GM12878 (cell line): ENCODE results near the gene BCKDHA. TPM values are rescaled to one million over a fixed set of nuclear protein-coding genes. Genes with fewer than 3 reads are reported as not detected.
A peak's percentile ranks its signal among the peaks of the same experiment; 100 is the strongest.

ENCODE experiments used
- ATAC-seq: fragments of 200-7000 bp; cut with Tn5 transposase; 3 replicates; pipeline ENCODE4 v1.9.1; 2020; ENCODE audit warnings: mild to moderate bottlenecking, moderate library complexity
- BruUV-seq: library from RNA; stranded (reverse); fragments of 400-500 nt; replicated peaks from 2 replicates; lab custom pipeline; 2021; lab: Mats Ljungman, UMichigan
- CTCF ChIA-PET: fragments of 300-600 bp; sonication (Branson Sonifier 250); formaldehyde crosslinking; extraction: SDS; loops from one replicate; lab custom pipeline; 2021; ENCODE audit warnings: inconsistent platforms; lab: Yijun Ruan, JAX
- POLR2A ChIA-PET: fragments of 350-600 bp; formaldehyde crosslinking; extraction: SDS; loops from one replicate; lab custom pipeline; 2021; ENCODE audit warnings: inconsistent platforms; lab: Charles Lee
- RAD21 ChIA-PET: fragments of 300-600 bp; sonication (Branson Sonifier 250); formaldehyde crosslinking; loops from one replicate; lab custom pipeline; 2023; ENCODE audit warnings: antibody characterized with exemption; ENCODE audit not compliant: unreplicated experiment; lab: Charles Lee
- SMC1A ChIA-PET: fragments of 300-600 bp; sonication (Branson Sonifier 250); formaldehyde crosslinking; loops from one replicate; lab custom pipeline; 2023; ENCODE audit not compliant: unreplicated experiment, uncharacterized antibody; lab: Charles Lee
- DNase-seq: peaks from one replicate; pipeline ENCODE4 v3.0.0-alpha.2; 2011; ENCODE audit warnings: low read depth, low spot score
- FAIRE-seq: peaks from 3 replicates; lab custom pipeline; 2011; peaks lifted over from hg19 to GRCh38; lab: Jason Lieb, UNC
- H2AFZ ChIP-seq: 2 replicates; pipeline ENCODE4 v1.6.0; 2011; ENCODE audit warnings: low read depth, low read length, control low read depth; ENCODE audit not compliant: control insufficient read depth
- H3K27ac ChIP-seq: 2 replicates; pipeline ENCODE4 v1.5.1; 2011; ENCODE audit warnings: control low read depth; ENCODE audit not compliant: control insufficient read depth, insufficient read depth
- H3K27me3 ChIP-seq, 2 experiments: replicated peaks in 1 of 2; 2 replicates each; pipeline versions ENCODE4 v1.6.0 to v1.6.1; 2011; ENCODE audit warnings: low read length in 1 of 2; ENCODE audit not compliant: control insufficient read depth in 2 of 2, insufficient read depth in 2 of 2
- H3K36me3 ChIP-seq, 2 experiments: 2 replicates each; pipeline ENCODE4 v1.5.1; 2011; ENCODE audit warnings: low read length in 1 of 2; ENCODE audit not compliant: control insufficient read depth in 2 of 2, insufficient read depth in 2 of 2
- H3K4me1 ChIP-seq: 2 replicates; pipeline ENCODE4 v1.6.1; 2011; ENCODE audit warnings: mild to moderate bottlenecking, low read length, moderate library complexity, mixed read lengths; ENCODE audit not compliant: control insufficient read depth, insufficient read depth
- H3K4me2 ChIP-seq: 2 replicates; pipeline ENCODE4 v1.6.0; 2011; ENCODE audit warnings: control low read depth; ENCODE audit not compliant: control insufficient read depth, insufficient read depth
- H3K4me3 ChIP-seq: fragments of 200-600 bp; sonication (generic); 2 replicates; pipeline ENCODE4 v1.5.1; 2016
- H3K79me2 ChIP-seq: 2 replicates; pipeline ENCODE4 v1.6.0; 2011; ENCODE audit warnings: low read length; ENCODE audit not compliant: control insufficient read depth, insufficient read depth
- H3K9ac ChIP-seq: 2 replicates; pipeline ENCODE4 v1.8.0; 2011; ENCODE audit warnings: low read length, control low read depth, mixed read lengths; ENCODE audit not compliant: control insufficient read depth, insufficient read depth
- H3K9me3 ChIP-seq: replicated peaks from 3 replicates; pipeline ENCODE4 v1.5.1; 2011; ENCODE audit warnings: mild to moderate bottlenecking, low read length; ENCODE audit not compliant: control insufficient read depth, insufficient read depth
- H4K20me1 ChIP-seq: 2 replicates; pipeline ENCODE4 v1.6.0; 2011; ENCODE audit not compliant: control insufficient read depth, insufficient read depth
- BACH1 ChIP-seq: fragments of 450-650 bp; IDR thresholded peaks from 2 replicates; pipeline ENCODE4 v1.6.1; 2017; ENCODE audit warnings: mild to moderate bottlenecking, borderline replicate concordance
- CTCF ChIP-seq, 3 experiments: IDR thresholded peaks in 2 of 3; conservative IDR thresholded peaks in 1 of 3; 2 replicates each; pipeline ENCODE4 v1.5.1; 2011; ENCODE audit warnings: low read depth in 3 of 3, low read length in 3 of 3, mild to moderate bottlenecking in 3 of 3, control low read depth in 2 of 3, moderate library complexity in 2 of 3, inconsistent platforms in 1 of 3, mixed read lengths in 1 of 3; ENCODE audit not compliant: control insufficient read depth in 2 of 3, insufficient read depth in 1 of 3; ENCODE audit errors: extremely low read depth in 1 of 3
- HDAC6 ChIP-seq: fragments of 200-600 bp; sonication (generic); IDR thresholded peaks from one replicate; pipeline ENCODE4 v1.8.0; 2017; ENCODE audit warnings: antibody characterized with exemption; ENCODE audit not compliant: unreplicated experiment
- IKZF1 ChIP-seq: fragments of 450-650 bp; conservative IDR thresholded peaks from 2 replicates; pipeline ENCODE4 v1.6.1; 2017; ENCODE audit warnings: antibody characterized with exemption, mild to moderate bottlenecking
- KLF5 ChIP-seq: fragments of 450-650 bp; IDR thresholded peaks from 2 replicates; pipeline ENCODE4 v1.6.1; 2014; ENCODE audit warnings: mild to moderate bottlenecking; ENCODE audit not compliant: partially characterized antibody
- NFYA ChIP-seq: IDR thresholded peaks from 2 replicates; pipeline ENCODE4 v1.6.1; 2011; ENCODE audit warnings: low read depth, mild to moderate bottlenecking, low read length, improper control_type of control experiment, borderline replicate concordance
- PML ChIP-seq: IDR thresholded peaks from 2 replicates; pipeline ENCODE4 v1.6.1; 2012; ENCODE audit warnings: low read length, inconsistent platforms
- RAD21 ChIP-seq: IDR thresholded peaks from 2 replicates; pipeline ENCODE4 v1.6.1; 2011; ENCODE audit warnings: mild to moderate bottlenecking, low read depth, low read length, moderate library complexity; ENCODE audit not compliant: insufficient read depth
- RCOR1 ChIP-seq: conservative IDR thresholded peaks from 2 replicates; pipeline ENCODE4 v1.6.1; 2012; ENCODE audit warnings: low read depth, low read length, improper control_type of control experiment
- RELA ChIP-seq: fragments of 450-650 bp; IDR thresholded peaks from 2 replicates; pipeline ENCODE4 v1.8.0; 2014; ENCODE audit warnings: borderline replicate concordance; ENCODE audit not compliant: partially characterized antibody
- SUPT20H ChIP-seq: IDR thresholded peaks from 2 replicates; pipeline ENCODE4 v1.6.1; 2011; ENCODE audit warnings: low read depth, mild to moderate bottlenecking, low read length, moderate library complexity, borderline replicate concordance; ENCODE audit not compliant: control insufficient read depth
- SUZ12 ChIP-seq: fragments of 200-600 bp; sonication (generic); IDR thresholded peaks from one replicate; pipeline ENCODE4 v1.6.1; 2018; ENCODE audit warnings: antibody characterized with exemption, mild to moderate bottlenecking; ENCODE audit not compliant: unreplicated experiment
- TBL1XR1 ChIP-seq: IDR thresholded peaks from 2 replicates; pipeline ENCODE4 v1.6.1; 2012; ENCODE audit warnings: low read depth, low read length, improper control_type of control experiment
- USF2 ChIP-seq: IDR thresholded peaks from 2 replicates; pipeline ENCODE4 v1.6.1; 2011; ENCODE audit warnings: low read depth, low read length, improper control_type of control experiment, borderline replicate concordance
- YBX1 ChIP-seq: fragments of 450-650 bp; IDR thresholded peaks from 2 replicates; pipeline ENCODE4 v1.6.1; 2016; ENCODE audit warnings: antibody characterized with exemption
- ZNF274 ChIP-seq: IDR thresholded peaks from one replicate; pipeline ENCODE4 v1.8.0; 2011; ENCODE audit not compliant: insufficient read length, insufficient read depth
- ZNF384 ChIP-seq: IDR thresholded peaks from 2 replicates; pipeline ENCODE4 v1.6.1; 2012; ENCODE audit warnings: low read depth, mild to moderate bottlenecking, low read length, improper control_type of control experiment, borderline replicate concordance
- WGBS: methylation state at CpG from one replicate; pipeline ENCODE4 v1.1.6; 2016; ENCODE audit warnings: low lambda C conversion rate; ENCODE audit not compliant: insufficient replicate concordance, insufficient coverage; ENCODE audit errors: missing lambda C conversion rate; 5-methylcytosine and 5-hydroxymethylcytosine counted together
- in situ Hi-C: fragments of 300-500 bp; cut with MboI; formaldehyde crosslinking; loops from 9 replicates; pipeline ENCODE4 v1.14.3; 2018; ENCODE audit warnings: mixed read lengths
- intact Hi-C: fragments of 100-400 bp; cut with micrococcal nuclease; formaldehyde crosslinking; loops from one replicate; pipeline ENCODE4 v1.14.2; 2022; ENCODE audit not compliant: unreplicated experiment
- polyA plus RNA-seq, 11 experiments: library from polyadenylated mRNA; depleted of rRNA in 4 of 11; unstranded in 6 of 11; stranded (reverse) in 5 of 11; fragments of >200 nt; fragmentation: Nextera tagmentation in 4 of 11; fragmentation: Illumina TruSeq in 1 of 11; extraction: Ambion mirVana in 4 of 11; extraction: Trizol in 1 of 11; gene quantifications; 1 replicate in 1 of 11; 2 replicates in 10 of 11; pipeline versions ENCODE4 v1.2.1 to v1.2.3, GENCODE V29; 2011 to 2016; ENCODE audit warnings: inconsistent platforms in 2 of 11, missing spikeins in 2 of 11, low read depth in 1 of 11
- total RNA-seq, 4 experiments: library from RNA; depleted of rRNA in 3 of 4; stranded (reverse); fragments of >200 nt in 3 of 4; fragmentation: Illumina TruSeq in 1 of 4; extraction: Trizol in 1 of 4; gene quantifications; 2 replicates each; pipeline versions ENCODE4 v1.2.1 to v1.2.3, GENCODE V29; 2013 to 2021
- TF ChIP-seq, protein P1 (sequence below): fragments of 450-650 bp; conservative IDR thresholded peaks from 2 replicates; pipeline ENCODE4 v1.6.1; 2017; ENCODE audit warnings: mild to moderate bottlenecking, moderate library complexity
- TF ChIP-seq, protein P2 (sequence below): fragments of 450-650 bp; IDR thresholded peaks from 2 replicates; pipeline ENCODE4 v1.6.1; 2017; ENCODE audit warnings: low read depth, mild to moderate bottlenecking, moderate library complexity

The BCKDHA gene
- total and polyA plus RNA-seq, 10 of the 15 experiments (the other 5 are each of a cell fraction or from before 2014, with no cell fraction given): 9.9 to 107 (median 46.4) TPM

GRCh38 chr19:41373993-41374392 lies 23.6 kb upstream of the BCKDHA start:
- WGBS: 92% methylated on average over 12 of the region's 12 CpGs
- ChIA-PET POLR2A (no interaction called here), RAD21 (no interaction called here), CTCF (no interaction called here), SMC1A (no interaction called here)
- intact Hi-C loops (no loop called here), in situ Hi-C loops (no loop called here)
- no peak for FAIRE-seq
- Histone ChIP-seq H3K4me3 (no peak overlapping the region), H3K9ac (no peak overlapping the region), H3K79me2 (no peaks in the 10 kb centered on the region; the same call in 1 of the 2 replicates), H3K27ac (no peak overlapping the region), H3K4me2 (no peak overlapping the region), H3K36me3 (no peaks in the 10 kb centered on the region; a peak in 2 of 4 replicates), H3K9me3 (no peaks in the 10 kb centered on the region), H3K27me3 (no peaks in the 10 kb centered on the region), H4K20me1 (no peaks in the 10 kb centered on the region), H2AFZ (no peak overlapping the region), H3K4me1 (peaks cover 21% of the 10 kb centered on the region)
- DNase-seq: no peak
- BruUV-seq: TSS peak; percentile 34
- no peak for TF ChIP-seq HDAC6
- TF ChIP-seq SUZ12: no peak
- no peak for TF ChIP-seq PML
- TF ChIP-seq ZNF384: no peak
- no peak for TF ChIP-seq RCOR1
- no peak for TF ChIP-seq NFYA
- no peak for TF ChIP-seq USF2
- TF ChIP-seq ZNF274: no peak
- TF ChIP-seq BACH1: no peak
- TF ChIP-seq IKZF1: no peak
- no peak for TF ChIP-seq CTCF (IDR thresholded peaks at IDR 0.05 in 2 of 3, conservative IDR thresholded peaks at IDR 0.05 in 1 of 3; ENCODE audit: control insufficient read depth in 2 of 3, extremely low read depth in 1 of 3, insufficient read depth in 1 of 3, low read depth in 3 of 3, low read length in 3 of 3)
- TF ChIP-seq, protein P1, sequence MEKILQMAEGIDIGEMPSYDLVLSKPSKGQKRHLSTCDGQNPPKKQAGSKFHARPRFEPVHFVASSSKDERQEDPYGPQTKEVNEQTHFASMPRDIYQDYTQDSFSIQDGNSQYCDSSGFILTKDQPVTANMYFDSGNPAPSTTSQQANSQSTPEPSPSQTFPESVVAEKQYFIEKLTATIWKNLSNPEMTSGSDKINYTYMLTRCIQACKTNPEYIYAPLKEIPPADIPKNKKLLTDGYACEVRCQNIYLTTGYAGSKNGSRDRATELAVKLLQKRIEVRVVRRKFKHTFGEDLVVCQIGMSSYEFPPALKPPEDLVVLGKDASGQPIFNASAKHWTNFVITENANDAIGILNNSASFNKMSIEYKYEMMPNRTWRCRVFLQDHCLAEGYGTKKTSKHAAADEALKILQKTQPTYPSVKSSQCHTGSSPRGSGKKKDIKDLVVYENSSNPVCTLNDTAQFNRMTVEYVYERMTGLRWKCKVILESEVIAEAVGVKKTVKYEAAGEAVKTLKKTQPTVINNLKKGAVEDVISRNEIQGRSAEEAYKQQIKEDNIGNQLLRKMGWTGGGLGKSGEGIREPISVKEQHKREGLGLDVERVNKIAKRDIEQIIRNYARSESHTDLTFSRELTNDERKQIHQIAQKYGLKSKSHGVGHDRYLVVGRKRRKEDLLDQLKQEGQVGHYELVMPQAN: no peak
- TF ChIP-seq SUPT20H: no peak
- TF ChIP-seq TBL1XR1: no peak
- TF ChIP-seq YBX1: no peak
- TF ChIP-seq RELA: no peak
- no peak for TF ChIP-seq RAD21
- TF ChIP-seq, protein P2, sequence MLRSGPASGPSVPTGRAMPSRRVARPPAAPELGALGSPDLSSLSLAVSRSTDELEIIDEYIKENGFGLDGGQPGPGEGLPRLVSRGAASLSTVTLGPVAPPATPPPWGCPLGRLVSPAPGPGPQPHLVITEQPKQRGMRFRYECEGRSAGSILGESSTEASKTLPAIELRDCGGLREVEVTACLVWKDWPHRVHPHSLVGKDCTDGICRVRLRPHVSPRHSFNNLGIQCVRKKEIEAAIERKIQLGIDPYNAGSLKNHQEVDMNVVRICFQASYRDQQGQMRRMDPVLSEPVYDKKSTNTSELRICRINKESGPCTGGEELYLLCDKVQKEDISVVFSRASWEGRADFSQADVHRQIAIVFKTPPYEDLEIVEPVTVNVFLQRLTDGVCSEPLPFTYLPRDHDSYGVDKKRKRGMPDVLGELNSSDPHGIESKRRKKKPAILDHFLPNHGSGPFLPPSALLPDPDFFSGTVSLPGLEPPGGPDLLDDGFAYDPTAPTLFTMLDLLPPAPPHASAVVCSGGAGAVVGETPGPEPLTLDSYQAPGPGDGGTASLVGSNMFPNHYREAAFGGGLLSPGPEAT: no peak
- no peak for TF ChIP-seq KLF5
- ATAC-seq: no peak
